Fibroblast of villous mesenchyme (primary cell): ENCODE results near the gene CR2. TPM values are rescaled to one million over a fixed set of nuclear protein-coding genes. Genes with fewer than 3 reads are reported as not detected.
"Not testable (repeated sequence)": the region's sequence is repeated elsewhere in the genome, so short reads cannot be mapped to it uniquely, and the experiment has no call there.

ENCODE experiments used
- DNase-seq: peaks from one replicate; pipeline ENCODE4 v3.0.0-alpha.2; 2010; ENCODE audit warnings: low read depth
- H3K4me3 ChIP-seq: 2 replicates; pipeline ENCODE4 v1.5.1; 2011; ENCODE audit warnings: low read depth, mild to moderate bottlenecking, low read length
- total RNA-seq: library from RNA; depleted of rRNA; stranded (reverse); fragments of >200 nt; gene quantifications from 2 replicates; pipeline ENCODE4 v1.2.3, GENCODE V29; 2012
- TF ChIP-seq, protein P1 (sequence below): IDR thresholded peaks from 2 replicates; pipeline ENCODE4 v1.5.1; 2012; ENCODE audit warnings: low read depth, mild to moderate bottlenecking, low read length; ENCODE audit not compliant: insufficient read depth

The CR2 gene
- total RNA-seq, 1 donor: not detected

GRCh38 chr1:207518608-207519236, 64.6 kb downstream of the CR2 start:
- no peak overlapping the region for H3K4me3 ChIP-seq
- no peak for DNase-seq
- TF ChIP-seq, protein P1, sequence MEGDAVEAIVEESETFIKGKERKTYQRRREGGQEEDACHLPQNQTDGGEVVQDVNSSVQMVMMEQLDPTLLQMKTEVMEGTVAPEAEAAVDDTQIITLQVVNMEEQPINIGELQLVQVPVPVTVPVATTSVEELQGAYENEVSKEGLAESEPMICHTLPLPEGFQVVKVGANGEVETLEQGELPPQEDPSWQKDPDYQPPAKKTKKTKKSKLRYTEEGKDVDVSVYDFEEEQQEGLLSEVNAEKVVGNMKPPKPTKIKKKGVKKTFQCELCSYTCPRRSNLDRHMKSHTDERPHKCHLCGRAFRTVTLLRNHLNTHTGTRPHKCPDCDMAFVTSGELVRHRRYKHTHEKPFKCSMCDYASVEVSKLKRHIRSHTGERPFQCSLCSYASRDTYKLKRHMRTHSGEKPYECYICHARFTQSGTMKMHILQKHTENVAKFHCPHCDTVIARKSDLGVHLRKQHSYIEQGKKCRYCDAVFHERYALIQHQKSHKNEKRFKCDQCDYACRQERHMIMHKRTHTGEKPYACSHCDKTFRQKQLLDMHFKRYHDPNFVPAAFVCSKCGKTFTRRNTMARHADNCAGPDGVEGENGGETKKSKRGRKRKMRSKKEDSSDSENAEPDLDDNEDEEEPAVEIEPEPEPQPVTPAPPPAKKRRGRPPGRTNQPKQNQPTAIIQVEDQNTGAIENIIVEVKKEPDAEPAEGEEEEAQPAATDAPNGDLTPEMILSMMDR: no peak

DNA sequence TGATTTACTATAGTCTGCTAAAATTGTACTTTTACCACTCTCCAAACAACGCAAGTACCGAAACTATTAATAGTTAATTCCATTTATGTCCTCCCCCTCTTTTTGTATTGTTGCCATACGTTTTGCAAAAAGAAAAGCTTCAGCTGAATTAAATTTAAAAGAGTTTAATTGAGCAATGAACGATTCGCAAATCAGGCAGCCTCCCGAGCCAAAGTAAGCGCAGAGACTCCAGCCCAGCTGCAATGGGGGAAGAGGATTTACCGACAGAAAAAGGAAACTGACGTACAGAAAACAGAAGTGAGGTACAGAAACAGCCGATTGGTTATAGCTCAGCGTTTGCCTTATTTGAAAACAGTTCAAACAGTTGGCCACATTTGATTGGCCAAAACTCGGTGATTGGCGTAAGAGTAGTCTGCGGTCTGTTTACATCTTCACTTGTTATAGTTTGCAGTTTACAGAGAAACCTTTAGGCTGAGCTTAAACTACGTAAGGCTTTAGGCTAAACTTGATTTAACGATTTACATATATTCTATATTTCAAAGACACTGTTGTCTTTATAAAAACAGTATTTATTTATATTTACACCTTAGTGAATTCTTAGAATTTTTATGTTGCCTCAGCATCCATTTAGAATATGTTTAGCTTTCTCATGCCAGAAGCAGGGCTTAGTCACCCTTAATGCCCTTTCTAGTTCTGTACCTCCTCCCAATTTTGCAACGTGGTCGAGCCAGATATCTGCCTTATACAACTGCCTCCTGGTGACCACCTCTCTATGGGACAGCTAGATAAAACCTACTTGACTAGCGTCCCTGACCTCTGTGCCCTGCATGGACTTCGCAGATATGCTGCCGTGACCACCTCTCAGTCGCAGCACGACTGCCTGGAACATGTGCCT, 65.6 kb downstream of the CR2 start:
- DNase-seq: no peak
- no peak overlapping the region for H3K4me3 ChIP-seq
- TF ChIP-seq, protein P1: no peak

GRCh38 chr1:207520400-207521345, 66.5 kb downstream of the CR2 start:
- DNase-seq: not testable (repeated sequence)

DNA sequence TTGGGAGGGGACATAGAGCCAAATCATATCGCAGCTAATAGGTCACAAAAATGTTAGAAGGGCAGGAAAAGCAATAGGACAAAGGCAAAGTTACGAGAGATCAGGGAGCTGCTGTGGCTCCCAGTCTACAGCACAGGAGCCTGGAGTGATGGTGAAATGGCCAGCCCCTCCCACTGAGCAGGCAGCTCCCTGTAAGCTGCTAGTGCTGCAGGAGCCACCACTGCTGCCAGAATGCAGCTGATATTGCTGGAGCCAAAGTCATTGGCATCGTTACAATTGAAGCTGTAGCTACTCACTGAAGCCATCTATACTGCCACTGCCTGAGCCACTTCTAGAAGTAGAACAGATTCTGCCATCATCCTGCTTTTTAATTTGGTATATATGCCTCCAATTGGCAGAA, 71.1 kb downstream of the CR2 start:
- not testable (repeated sequence) for DNase-seq, H3K4me3 ChIP-seq

More at GRCh38 chr1:207520400-207521345, 66.5 kb downstream of the CR2 start:
- H3K4me3 ChIP-seq: not testable (repeated sequence)

GRCh38 chr1:207528401-207528800, 74.3 kb downstream of the CR2 start:
- DNase-seq, H3K4me3 ChIP-seq: not testable (repeated sequence)

- DNase-seq: not testable (repeated sequence)
These were observed 82.1 kb downstream of the CR2 start for GRCh38 chr1:207536263-207536662.

More at GRCh38 chr1:207536263-207536662, 82.1 kb downstream of the CR2 start:
- not testable (repeated sequence) for H3K4me3 ChIP-seq

Other genes with a start within 250 kb of the CR2 start
- gene CD55, start 132.7 kb upstream of the CR2 start, total RNA-seq: 29.4 and 43.5 TPM in 2 replicates
- under 0.01 TPM in 1 of 2 replicates, not detected in the other for gene CR1, start 41.8 kb downstream of the CR2 start, total RNA-seq
- not detected in 2 replicates for gene CR1L, start 190.8 kb downstream of the CR2 start, total RNA-seq